T-helper 9 cell (primary cell): ENCODE measurements around the gene ZNF506.
"Not testable (repeated sequence)": the region's sequence is repeated elsewhere in the genome, so short reads cannot be mapped to it uniquely, and the experiment has no call there.

Experiments
- DNase-seq: peaks from one replicate; pipeline ENCODE4 v3.0.0-alpha.2; 2020

Gene ZNF506

DNA sequence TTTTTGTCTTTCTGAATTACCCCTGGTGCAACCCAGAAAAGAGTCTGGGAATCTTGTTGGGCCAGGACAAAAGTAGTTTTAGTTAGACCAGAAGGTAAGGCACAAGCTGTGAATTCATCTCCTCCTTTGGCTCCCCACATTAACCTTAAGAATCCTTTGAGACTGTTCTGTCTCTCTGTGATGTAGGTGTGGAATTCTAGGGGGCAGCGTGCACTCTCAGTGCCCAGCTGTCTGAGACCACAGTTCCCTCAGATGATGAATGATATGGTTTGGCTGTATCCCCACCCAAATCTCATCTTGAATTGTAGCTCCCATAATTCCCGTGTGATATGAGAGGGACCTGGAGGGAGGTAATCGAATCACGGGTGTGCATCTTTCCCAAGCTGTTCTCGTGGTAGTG, 43.9 kb downstream of the ZNF506 start:
- no peak for DNase-seq

DNA sequence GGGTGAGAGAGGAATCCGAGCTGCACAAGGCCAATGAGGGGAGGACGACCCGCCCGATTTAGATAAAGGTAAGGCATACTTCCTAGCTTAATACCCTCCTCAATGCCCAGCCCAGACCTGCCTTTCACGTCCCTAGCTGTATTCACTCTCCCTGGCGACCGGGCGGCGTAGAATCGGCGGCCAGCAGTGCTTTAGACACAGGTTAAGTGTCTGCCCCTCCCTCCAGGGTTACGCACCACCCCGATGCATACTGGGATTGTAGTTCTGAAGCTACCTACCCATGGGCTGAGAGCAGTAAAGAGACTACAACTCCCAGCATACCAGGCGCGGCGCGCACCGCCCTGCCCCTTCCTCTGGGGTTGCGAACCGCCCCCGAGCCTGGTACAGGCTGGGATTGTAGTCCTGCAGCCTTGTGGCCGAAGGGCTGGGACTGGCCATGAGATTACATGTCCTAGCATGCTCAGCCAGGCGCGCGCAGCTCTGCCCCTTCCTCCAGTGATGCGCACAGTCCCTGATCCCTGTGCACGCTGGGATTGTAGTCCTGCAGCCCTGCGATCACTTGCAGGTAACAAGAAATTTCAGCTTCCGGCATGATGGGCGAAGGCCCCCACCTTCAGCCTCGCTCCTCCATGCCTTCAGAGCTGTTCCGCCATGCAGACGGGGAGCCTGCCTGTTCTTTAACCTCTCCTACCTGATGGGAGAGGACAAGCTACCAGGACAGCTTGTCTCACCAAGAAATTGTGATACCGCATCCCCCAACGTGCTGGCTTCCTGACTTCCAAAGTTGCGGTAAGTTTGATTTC, 45.1 kb downstream of the ZNF506 start:
- DNase-seq = peak; percentile 82

DNA sequence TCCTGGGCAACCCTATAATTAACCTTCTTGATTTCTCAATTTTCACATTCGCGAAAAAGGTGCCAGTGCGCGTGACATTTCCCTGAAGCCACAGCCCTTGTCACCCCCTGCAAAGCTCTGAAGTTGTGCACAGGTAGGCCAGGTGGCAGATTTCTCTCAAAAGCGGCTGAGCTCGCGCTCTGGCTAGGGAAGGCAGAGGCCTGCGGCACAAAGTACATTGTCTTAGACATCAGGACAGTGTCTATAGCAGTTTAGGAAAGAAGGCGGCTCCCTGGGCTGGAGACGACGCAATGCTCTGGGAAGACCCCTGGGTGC, 45.7 kb downstream of the ZNF506 start:
- DNase-seq = no peak

DNA sequence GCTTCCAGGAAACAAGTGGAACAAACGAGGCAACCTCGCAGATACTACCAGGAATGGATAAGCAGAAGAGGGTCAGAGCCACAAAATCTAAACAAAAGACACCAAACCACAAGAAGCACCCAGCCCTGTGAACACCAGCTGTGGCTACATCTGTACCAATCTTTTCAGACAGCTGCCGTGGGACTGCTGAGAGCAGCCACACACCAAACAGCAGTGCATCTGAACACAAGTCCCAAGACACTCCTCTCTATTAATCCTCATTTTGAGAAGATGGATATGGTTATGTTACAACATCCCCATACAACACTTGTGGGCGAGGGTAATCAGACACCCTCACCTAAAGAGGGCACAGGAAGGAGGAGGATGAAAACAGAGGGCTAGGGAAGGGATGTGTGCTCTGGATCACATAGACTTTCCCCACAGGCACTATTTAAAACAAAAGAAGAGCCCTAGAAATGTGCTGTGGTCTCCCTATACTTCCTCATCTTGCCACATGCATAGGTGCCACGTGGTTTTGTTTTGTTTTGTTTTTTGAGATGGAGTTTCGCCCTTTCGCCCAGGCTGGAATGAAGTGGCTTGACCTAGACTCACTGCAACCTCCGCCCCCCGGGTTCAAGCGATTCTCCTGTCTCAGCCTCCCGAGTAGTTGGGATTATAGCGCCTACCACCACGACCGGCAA, 47.1 kb downstream of the ZNF506 start:
- DNase-seq = no peak

DNA sequence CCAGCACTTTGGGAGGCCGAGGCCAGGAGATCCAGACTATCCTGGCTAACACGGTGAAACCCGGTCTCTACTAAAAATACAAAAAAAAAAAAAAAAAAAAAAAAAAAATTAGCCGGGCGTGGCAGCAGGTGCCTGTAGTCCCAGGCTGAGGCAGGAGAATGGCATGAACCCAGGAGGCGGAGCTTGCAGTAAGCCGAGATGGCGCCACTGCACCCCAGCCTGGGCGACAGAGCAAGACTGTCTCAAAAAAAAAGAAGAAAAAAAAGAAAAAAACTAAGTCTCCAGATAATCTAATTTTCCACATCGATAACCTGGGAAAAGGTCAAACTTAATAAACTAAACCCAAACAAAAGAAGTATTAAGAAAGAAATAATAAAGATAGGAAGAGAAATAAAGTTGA, 49.6 kb downstream of the ZNF506 start:
- DNase-seq = not testable (repeated sequence)

DNA sequence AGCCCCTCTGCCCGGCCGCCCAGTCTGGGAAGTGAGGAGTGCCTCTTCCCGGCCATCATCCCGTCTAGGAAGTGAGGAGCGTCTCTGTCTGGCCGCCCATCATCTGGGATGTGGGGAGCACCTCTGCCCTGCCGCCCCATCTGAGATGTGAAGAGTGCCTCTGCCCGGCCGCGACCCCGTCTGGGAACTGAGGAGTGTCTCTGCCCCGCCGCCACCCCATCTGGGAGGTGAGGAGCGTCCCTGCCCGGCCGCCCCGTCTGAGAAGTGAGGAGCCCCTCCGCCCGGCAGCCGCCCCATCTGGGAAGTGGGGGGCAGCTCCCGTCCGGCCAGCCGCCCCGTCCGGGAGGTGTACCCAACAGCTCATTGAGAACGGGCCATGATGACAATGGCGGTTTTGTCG, 51.6 kb downstream of the ZNF506 start:
- not testable (repeated sequence) for DNase-seq

DNA sequence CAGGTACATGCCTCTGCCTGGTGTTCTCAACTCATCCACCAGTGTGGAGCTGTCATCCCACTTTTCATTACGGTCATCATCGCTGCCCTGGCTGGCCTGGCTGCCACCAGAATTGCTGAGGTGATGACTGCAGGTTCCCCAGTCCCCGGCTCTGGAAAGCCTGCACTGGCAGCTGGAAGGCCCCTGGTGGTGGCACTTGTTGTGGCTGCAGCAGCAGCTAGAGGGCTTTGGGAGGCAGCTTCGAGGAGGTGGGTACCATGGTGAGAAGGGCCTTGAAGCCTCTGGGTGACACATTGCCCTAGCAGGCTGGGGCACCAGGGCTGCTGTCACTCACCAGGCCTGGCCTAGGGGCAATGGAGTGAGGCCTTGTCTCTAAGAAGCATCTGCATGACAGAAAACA, 63.4 kb downstream of the ZNF506 start:
- DNase-seq = no peak

DNA sequence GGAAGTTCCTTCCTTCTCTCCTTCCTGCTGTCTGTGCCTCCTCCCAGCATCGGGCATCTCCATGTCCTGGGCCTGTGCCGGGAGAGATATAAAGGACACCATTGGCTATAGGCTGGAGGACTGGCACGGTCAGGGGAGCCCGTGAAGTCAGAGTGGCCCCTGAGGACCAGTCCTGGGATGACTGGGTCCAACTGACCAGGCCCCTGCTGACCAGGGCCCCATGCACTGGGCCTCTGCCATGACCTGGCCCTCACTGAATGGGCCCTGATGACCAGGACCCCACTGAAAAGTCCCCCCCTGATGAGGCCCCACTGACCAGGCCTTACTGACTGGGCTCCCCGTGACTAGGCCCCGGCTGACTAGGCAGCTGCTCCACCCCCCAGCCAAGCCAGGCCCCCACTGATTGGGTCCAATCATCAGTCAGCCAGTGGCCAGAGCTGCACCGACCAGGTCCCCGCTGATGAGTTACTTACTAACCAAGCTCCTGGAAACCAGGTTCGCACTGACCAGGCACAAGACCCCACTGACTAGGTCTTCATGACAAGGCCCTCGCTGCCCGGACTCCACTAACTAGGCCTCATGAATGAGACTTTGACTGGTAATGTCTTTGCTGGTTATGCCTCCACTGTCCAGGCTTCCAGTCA, 68.7 kb downstream of the ZNF506 start:
- no peak for DNase-seq

DNA sequence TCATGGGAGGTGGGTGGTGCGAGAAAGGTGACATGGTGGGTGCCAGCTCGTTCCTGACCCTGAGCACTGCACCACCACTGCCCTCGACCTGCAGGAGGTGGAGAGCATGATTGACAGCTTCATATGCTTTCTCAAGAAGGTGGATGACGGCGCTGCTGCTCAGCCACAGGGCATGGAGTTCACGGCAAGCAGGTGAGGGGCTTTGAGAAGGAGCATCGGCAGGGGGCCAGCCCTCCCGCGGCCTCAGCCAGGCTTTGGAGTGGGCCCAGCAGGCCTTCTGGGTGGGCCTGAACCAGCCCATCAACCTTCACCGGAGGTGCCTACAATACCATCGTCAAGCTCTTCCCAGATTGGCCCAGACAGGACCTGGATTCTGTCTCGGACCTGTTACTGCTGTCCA, 69.7 kb downstream of the ZNF506 start:
- DNase-seq = no peak

DNA sequence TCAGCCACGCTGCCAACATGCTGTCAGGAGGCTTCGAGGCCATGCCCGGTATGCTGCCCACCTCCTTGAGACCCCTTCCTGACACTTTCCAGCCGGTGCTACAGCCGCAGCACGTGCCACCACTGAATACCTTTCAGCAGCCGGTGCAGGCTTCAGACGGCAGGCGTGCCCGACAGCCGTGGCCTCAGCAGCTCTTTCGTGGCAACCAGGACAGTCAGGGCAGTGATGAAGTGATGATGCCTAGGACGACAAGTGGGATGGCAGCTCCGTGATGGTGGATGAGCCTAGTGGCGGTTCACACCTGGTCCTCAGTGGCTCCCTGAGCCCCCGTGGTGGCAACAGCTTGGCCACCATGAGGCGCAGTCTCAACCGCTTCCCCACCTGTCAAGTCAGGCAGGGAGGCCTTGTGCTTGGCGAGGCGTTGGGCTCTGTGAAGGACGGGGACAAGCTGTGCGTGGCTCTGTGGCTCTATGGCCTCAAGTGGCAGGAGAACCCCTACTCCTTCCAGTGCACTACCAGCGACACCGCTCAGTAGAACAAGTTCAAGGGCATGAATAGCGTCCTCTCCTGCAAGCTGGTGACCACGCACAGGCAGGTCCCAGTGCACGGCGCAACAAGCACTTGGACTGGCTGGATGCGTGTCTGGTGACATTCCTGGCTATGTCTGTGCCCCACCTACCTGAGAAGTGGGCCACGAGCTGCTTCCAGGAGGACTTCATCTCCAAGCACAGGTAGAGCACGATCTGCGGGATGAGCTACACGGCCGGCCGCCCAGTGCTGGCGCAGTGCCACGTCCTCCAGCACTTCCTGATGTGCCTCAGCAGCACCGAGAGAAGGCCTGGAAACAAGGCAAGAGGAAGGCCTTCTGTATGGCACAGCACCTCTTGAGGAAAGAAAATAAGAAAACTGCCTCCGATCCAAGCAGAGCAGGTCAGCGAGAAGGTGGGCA, 70.4 kb downstream of the ZNF506 start:
- no peak for DNase-seq

DNA sequence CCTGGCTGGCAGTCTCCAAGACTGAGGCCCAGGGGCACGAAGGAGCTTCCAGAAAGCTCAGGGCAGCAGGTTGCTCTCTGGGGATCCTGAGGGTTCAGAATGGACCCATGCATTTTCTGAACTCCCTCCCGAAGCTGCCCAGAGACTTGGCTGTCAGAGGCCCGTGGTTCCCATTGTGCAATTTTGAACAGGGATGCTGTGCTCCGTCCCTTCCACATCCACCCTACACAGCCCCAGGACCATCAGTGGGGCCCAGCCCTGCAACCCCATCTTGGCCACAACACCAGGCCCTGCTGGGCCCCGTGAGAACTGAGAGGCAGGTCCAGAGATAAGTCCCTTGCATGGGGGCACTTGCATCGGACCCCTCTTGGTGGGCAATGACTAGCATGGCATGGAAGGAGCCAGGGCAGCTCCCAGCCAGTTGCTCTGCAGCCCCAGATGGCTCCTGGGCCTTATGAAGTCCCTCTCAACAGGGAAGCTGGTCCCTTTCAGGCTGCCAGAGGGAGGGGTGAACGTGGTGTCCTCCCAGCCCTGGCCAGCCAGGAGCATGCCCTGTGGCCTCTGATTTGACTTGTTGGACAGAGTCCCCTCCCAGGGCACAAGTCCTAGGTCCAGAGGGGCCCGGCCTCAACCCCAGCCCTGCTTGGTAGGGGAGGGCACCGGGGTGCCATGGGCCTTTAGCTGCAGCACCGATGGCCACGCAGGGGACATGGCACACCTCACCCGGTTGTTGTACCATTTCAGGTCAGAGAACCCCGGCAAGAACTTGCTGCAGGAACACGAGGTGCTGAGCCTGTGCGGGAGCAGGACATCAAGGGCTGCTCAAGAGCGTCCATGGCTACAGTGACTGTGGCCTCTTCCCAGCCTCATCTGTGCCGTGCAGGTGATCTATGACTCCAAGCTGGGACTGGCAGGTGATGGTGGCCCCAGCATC, 71.4 kb downstream of the ZNF506 start:
- no peak for DNase-seq

DNA sequence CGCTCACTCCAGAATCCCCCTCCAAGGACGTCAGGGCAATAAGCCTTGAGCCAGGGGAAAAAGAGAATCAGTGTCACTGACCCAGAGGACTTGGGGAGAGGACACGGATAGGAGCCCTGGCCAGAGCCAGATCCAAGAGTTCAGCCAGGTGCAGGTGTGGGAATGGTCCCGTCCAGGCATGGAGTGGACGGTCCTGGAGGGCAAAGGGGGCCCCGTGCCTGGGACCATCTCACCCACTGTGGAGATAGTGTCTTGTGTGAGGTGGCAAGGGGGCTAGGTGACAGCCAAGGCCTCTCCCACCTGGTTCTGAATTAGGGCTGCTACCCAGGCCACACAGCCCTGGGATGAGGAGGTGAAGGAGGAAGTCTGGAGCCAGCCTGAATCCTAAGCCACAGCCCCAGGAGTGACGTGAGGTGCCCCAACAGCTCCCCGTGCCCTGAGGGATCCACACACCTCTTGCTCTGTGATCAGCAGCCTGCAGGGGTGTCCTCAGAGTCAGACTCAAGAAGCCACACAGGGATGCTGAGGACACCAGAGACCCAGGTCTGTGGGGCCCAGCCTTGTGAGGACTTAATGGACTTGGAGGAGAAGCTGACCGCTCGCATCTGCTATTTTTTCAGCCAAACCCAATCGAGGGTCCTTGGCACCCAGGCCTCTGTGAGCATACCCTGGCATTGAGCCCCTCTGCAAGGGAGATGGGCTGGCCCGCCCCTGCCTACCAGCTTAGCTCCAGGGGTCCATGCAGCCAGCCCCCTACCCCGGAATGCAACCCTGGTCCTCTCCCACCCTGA, 72.2 kb downstream of the ZNF506 start:
- DNase-seq = no peak

DNA sequence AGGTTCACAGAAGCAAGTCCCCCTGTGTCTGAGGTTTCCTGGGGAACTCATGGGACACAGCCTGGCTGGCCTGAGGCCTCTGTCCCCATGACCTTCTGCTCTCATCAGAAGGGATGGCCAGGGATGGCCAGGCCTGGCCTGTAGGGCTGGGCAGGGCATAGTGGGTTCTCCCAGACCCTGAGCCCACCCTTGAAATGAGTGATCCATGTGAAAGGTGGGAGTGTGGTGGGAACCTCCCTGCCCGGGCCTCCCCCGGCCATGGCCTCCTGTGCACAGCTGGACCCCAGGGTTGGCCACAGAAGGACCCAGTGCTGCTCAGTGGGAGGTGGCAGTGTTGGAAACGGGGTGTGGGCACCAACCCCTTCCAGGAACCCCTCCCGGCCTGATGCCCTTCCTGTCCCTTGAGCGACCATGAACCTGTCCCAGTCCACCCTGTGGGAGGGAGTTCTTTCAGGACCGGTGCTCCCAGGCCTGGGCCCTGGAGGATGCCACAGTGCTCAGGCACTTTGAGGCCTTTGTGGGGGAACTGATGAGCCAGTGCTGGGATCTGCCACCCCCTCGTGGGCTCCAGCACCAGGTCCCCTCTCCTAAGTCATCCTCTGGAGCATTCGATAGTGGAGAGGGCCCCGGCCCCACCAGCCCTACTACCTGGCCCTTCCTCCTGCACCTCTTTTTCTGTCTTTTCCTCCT, 73.2 kb downstream of the ZNF506 start:
- DNase-seq = no peak

DNA sequence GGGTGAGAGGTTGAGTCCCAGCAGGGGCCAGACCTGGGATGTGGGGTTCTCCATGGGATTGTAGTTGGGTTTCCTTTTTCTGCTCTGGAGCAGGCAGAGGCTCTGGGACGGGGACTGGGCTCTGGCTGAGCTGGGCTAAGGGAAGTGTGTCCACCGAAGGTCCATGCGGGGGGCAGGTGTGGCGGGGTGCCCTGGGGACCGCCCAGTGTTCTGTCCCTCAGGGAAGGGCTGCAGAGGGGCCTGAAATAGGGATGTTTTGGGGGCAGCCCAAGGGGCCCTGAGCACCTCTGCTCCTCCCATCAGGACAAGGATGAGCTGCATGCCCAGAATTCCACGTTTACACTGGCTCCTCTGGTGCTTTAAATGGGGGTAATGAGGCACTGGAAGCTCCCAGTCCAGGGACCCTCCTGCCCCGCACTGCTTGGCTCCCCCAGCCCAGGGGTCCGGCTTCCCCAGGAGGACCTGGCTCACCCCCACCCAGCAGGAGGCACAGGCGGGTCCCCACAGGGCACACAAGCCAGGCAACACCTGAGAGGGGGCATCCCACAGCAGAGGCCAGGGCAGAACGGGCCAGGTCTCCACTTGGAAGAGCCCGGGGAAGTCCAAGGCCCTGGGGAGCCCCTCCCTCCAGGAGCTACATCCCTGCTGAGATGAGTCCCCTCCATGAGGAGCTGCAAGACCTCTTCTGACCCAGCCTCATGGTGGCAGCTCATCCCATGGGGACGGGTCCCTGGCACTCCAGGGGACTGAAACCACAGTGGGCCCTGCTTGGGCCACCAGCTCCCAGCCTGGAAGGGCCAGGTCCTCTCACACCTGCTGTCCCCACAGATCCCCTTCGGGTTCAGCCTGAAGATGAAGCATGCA, 74.0 kb downstream of the ZNF506 start:
- no peak for DNase-seq

DNA sequence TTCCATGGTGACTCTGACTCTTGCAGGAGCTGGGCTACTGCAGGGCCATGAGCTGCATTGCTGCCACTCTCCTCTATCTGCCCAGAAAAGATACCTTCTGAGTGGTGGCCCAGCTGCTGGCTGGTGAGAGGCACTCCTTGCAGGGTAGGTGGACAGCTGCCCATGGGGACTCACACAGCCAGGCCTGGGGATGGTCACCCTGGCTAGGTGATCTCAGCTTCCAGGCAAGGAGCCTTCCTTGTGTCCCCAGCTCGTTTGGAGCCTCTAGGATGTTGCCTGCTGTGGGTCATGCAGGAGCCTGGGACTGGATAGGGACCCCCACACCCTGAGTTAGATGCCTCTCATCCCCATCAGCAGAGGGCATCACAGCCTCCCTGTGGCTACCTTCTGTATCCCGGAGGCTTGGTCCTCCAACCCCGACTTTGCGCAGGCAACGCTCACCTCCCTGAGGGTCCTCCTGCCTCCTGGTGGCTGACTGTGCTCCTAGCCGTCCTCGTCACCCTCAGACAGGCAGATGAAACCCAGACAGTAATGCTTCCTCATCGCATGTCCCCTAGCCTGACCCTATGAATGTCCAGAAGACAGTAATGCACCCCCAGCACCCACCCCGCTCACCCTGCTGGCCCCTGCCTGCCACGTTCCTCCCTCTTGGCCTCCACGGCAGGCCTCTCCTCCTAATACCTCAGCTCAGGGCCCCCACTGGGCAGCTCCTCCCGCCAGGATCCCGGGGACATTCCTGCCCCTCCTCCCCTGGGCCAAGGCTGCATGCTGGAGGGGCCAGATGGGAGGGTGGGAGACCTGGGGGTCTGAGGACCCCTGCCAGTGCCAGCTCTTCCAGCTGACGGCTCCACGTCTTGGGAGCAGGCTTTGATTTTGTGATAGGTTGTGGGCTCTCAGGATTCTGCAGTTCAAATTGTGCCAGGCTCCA, 75.0 kb downstream of the ZNF506 start:
- no peak for DNase-seq

DNA sequence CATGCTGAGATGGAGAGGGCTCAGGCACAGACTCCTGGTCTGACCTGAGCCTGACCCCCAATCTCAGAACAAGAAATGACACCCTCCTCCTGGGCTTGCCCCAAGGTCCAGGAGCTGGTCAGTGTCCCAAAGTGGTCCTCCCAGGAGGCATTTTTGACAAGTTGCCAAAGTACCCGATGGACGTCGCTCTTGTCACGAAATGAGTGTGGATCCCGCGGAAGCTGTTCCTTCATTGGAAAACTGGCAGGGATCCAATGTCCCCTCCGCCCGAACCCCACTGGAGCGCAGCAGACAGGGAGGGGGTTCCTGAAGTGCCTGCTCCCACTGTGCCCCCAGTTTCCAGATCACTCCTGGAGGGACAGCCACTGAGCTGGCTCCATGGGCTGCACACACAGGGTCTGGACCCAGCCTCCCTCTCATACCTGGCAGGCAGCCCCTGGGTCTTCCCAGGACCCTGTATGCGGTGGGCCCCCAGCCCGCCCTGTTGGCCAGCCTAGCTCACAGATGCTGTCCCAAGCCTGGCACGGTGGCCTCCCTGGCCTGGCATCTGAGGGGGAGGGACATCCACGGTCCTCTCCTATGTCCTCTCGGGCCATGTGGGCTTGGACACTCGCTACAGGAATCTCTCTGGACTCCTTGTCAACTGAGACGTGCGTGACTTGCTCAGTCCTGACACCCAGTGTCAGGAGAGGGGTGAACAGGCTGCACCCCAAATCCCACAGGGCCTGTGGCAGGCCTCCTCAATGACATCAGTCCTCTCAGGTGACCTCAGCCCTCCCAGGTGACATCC, 75.9 kb downstream of the ZNF506 start:
- no peak for DNase-seq

DNA sequence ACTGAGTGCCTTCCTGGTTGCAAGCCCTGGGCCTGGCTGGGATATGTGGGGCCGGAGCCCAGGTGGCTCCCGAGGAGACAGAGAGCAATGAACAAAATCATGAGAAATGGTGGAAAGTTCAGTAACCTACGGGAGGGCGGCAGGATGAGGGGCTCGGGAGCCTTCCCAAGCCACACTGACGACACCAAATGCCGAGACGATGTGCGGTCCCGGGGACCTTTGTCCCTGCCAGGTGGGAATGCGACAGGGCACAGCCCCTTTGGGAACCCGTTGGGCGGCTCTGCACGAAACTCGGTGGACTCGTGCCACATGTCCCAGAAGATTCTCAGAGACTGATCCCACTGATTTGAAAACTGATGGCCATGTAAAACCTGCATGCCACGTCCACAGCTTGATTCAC, 76.9 kb downstream of the ZNF506 start:
- DNase-seq = no peak
